NCI-H510A (cell line): ENCODE results near the gene SPSB2.

ENCODE experiments used
- DNase-seq: peaks from one replicate; lab custom pipeline; 2025; lab: John Stamatoyannopoulos, UW

The SPSB2 gene

GRCh38 chr12:6832125-6832524, 41.0 kb downstream of the SPSB2 start:
- DNase-seq: no peak

- no peak for DNase-seq
Measured at GRCh38 chr12:6831450-6831995, 41.6 kb downstream of the SPSB2 start.

- DNase-seq: no peak
Measured at GRCh38 chr12:6830999-6831398, 42.1 kb downstream of the SPSB2 start.

GRCh38 chr12:6830286-6830890, 42.7 kb downstream of the SPSB2 start:
- DNase-seq: no peak

GRCh38 chr12:6829536-6830220, 43.4 kb downstream of the SPSB2 start:
- no peak for DNase-seq

- no peak for DNase-seq
Measured at GRCh38 chr12:6828781-6829535, 44.1 kb downstream of the SPSB2 start.

- no peak for DNase-seq
Measured at GRCh38 chr12:6827982-6828780, 44.9 kb downstream of the SPSB2 start, which contains the start of gene P3H3. Gene P3H3, plus strand, starts transcription at chr12:6828407. Its CDS starts 34 bp downstream, at chr12:6828441.

- DNase-seq: no peak
Measured at GRCh38 chr12:6827437-6827911, 45.6 kb downstream of the SPSB2 start.

GRCh38 chr12:6826734-6827436, 46.2 kb downstream of the SPSB2 start:
- no peak for DNase-seq

- no peak for DNase-seq
Measured at GRCh38 chr12:6826125-6826733, 46.9 kb downstream of the SPSB2 start.

GRCh38 chr12:6825398-6826124, 47.5 kb downstream of the SPSB2 start:
- DNase-seq: no peak

- no peak for DNase-seq
Measured at GRCh38 chr12:6824901-6825381, 48.2 kb downstream of the SPSB2 start.

- DNase-seq: no peak
Measured at GRCh38 chr12:6824085-6824775, 48.9 kb downstream of the SPSB2 start.

- no peak for DNase-seq
Measured at GRCh38 chr12:6823182-6824084, 49.7 kb downstream of the SPSB2 start.

- no peak for DNase-seq
Measured at GRCh38 chr12:6822426-6823135, 50.5 kb downstream of the SPSB2 start.

GRCh38 chr12:6821591-6822425, 51.3 kb downstream of the SPSB2 start, which contains the start of gene GPR162:
Gene GPR162, plus strand, starts transcription at chr12:6821821. Its CDS starts 2,078 bp downstream, at chr12:6823899.
- no peak for DNase-seq
